Astrocyte (in vitro differentiated cells and primary cell): ENCODE data around the gene KCNH8. TPM values are rescaled to one million over a fixed set of nuclear protein-coding genes. Genes with fewer than 3 reads are reported as not detected.

ENCODE experiments used
- DNase-seq: peaks from one replicate; pipeline ENCODE4 v3.0.0-alpha.2; 2010; ENCODE audit warnings: low read depth
- FAIRE-seq: peaks from 2 replicates; lab custom pipeline; 2011; peaks lifted over from hg19 to GRCh38; lab: Jason Lieb, UNC
- H2AFZ ChIP-seq: 2 replicates; pipeline ENCODE4 v1.6.0; 2012; ENCODE audit warnings: low read depth, low read length, inconsistent platforms
- H3K27ac ChIP-seq: 2 replicates; pipeline ENCODE4 v1.5.1; 2011; ENCODE audit warnings: low read depth, low read length, inconsistent platforms
- H3K27me3 ChIP-seq: 2 replicates; pipeline ENCODE4 v1.6.0; 2011; ENCODE audit warnings: low read length, inconsistent platforms; ENCODE audit not compliant: insufficient read depth
- H3K36me3 ChIP-seq: 2 replicates; pipeline ENCODE4 v1.5.1; 2011; ENCODE audit warnings: low read length, inconsistent platforms; ENCODE audit not compliant: insufficient read depth
- H3K4me1 ChIP-seq: 2 replicates; pipeline ENCODE4 v1.5.1; 2011; ENCODE audit warnings: low read length, inconsistent platforms; ENCODE audit not compliant: insufficient read depth
- H3K4me2 ChIP-seq: 2 replicates; pipeline ENCODE4 v1.6.0; 2012; ENCODE audit warnings: low read length, inconsistent platforms
- H3K4me3 ChIP-seq: 2 replicates; pipeline ENCODE4 v1.5.1; 2011; ENCODE audit warnings: low read depth, mild to moderate bottlenecking, low read length, inconsistent platforms; ENCODE audit not compliant: insufficient read depth
- H3K79me2 ChIP-seq: 2 replicates; pipeline ENCODE4 v1.6.0; 2012; ENCODE audit warnings: mild to moderate bottlenecking, low read length, inconsistent platforms; ENCODE audit not compliant: insufficient read depth
- H3K9ac ChIP-seq: 2 replicates; pipeline ENCODE4 v1.6.0; 2012; ENCODE audit warnings: mild to moderate bottlenecking, low read length, inconsistent platforms
- H3K9me3 ChIP-seq: 2 replicates; pipeline ENCODE4 v1.5.1; 2012; ENCODE audit warnings: low read depth, mild to moderate bottlenecking, low read length, inconsistent platforms; ENCODE audit not compliant: insufficient read depth
- H4K20me1 ChIP-seq: 2 replicates; pipeline ENCODE4 v1.6.0; 2012; ENCODE audit warnings: low read length, inconsistent platforms; ENCODE audit not compliant: insufficient read depth
- H3K27ac Mint-ChIP-seq: one replicate; pipeline ENCODE4 v1.8.0; 2021; ENCODE audit warnings: mild to moderate bottlenecking, mixed read lengths; ENCODE audit not compliant: unreplicated experiment
- H3K27me3 Mint-ChIP-seq: one replicate; pipeline ENCODE4 v1.8.0; 2021; ENCODE audit warnings: low read depth, mixed read lengths; ENCODE audit not compliant: unreplicated experiment
- H3K36me3 Mint-ChIP-seq: one replicate; pipeline ENCODE4 v1.8.0; 2021; ENCODE audit warnings: low read depth, mixed read lengths; ENCODE audit not compliant: unreplicated experiment
- H3K4me1 Mint-ChIP-seq: one replicate; pipeline ENCODE4 v1.8.0; 2021; ENCODE audit warnings: low read depth, mixed read lengths; ENCODE audit not compliant: unreplicated experiment
- H3K4me3 Mint-ChIP-seq: one replicate; pipeline ENCODE4 v1.8.0; 2021; ENCODE audit warnings: mild to moderate bottlenecking, moderate library complexity, mixed read lengths; ENCODE audit not compliant: unreplicated experiment
- H3K9me3 Mint-ChIP-seq: one replicate; pipeline ENCODE4 v1.8.0; 2021; ENCODE audit warnings: mild to moderate bottlenecking, mixed read lengths; ENCODE audit not compliant: unreplicated experiment
- CTCF ChIP-seq: IDR thresholded peaks from 2 replicates; pipeline ENCODE4 v1.5.1; 2011; ENCODE audit warnings: low read depth, mild to moderate bottlenecking, inconsistent platforms, low read length, moderate library complexity; ENCODE audit not compliant: insufficient read depth
- EZH2 ChIP-seq: IDR thresholded peaks from 2 replicates; pipeline ENCODE4 v1.6.1; 2012; ENCODE audit warnings: mild to moderate bottlenecking, low read length, inconsistent platforms; ENCODE audit not compliant: insufficient read depth
- total RNA-seq: library from RNA; stranded (reverse); gene quantifications from 2 replicates; pipeline ENCODE4 v1.2.1, GENCODE V29; 2021

KCNH8 gene
- total RNA-seq, 1 donor from 2014 or later: 0.45 TPM

GRCh38 chr3:19264424-19264823 is 116.1 kb downstream of the KCNH8 start:
- DNase-seq: no peak
- Mint-ChIP-seq H3K36me3 (no peaks in the 10 kb centered on the region), H3K4me3 (no peak overlapping the region), H3K27me3 (no peaks in the 10 kb centered on the region), H3K9me3 (peaks cover 2% of the 10 kb centered on the region), H3K4me1 (no peaks in the 10 kb centered on the region), H3K27ac (no peak overlapping the region)
- Histone ChIP-seq H3K9ac (no peak overlapping the region), H3K27ac (no peak overlapping the region), H3K9me3 (no peaks in the 10 kb centered on the region), H3K4me1 (no peaks in the 10 kb centered on the region), H2AFZ (no peak overlapping the region), H3K27me3 (no peaks in the 10 kb centered on the region), H3K79me2 (no peaks in the 10 kb centered on the region), H3K36me3 (no peaks in the 10 kb centered on the region), H4K20me1 (no peaks in the 10 kb centered on the region), H3K4me2 (no peak overlapping the region), H3K4me3 (no peak overlapping the region)
- FAIRE-seq: no peak
- TF ChIP-seq CTCF (no peak), EZH2 (no peak)

DNA sequence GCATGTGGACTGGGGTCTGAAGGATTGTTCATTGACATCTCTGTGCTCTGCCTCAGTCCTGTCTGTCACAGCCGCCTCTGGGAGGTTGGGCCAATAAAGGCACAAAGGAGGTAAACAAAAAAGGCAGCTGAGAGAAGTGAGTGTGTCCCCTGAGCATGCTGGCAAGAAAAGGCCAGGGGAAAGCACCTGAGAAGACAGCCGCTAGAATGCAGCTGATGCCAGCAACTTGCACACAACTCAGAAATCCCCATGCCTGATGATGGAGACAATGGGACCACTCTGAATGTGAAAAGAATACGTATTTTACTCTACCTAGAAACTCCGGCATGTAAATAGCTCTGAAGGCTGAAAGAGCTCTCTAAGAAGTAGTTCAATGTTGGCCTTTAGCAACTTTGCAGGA is 118.7 kb downstream of the KCNH8 start:
- H3K27ac ChIP-seq: no peak overlapping the region
- Mint-ChIP-seq H3K4me3 (no peak overlapping the region), H3K27ac (no peak overlapping the region), H3K9me3 (peaks cover 2% of the 10 kb centered on the region), H3K4me1 (no peaks in the 10 kb centered on the region), H3K36me3 (no peaks in the 10 kb centered on the region), H3K27me3 (no peaks in the 10 kb centered on the region)
- no peak overlapping the region for H3K9ac ChIP-seq
- FAIRE-seq (no peak), DNase-seq (no peak)
- H3K4me1 ChIP-seq: no peaks in the 10 kb centered on the region
- H3K27me3 ChIP-seq: no peaks in the 10 kb centered on the region
- H3K4me3 ChIP-seq: no peak overlapping the region
- no peaks in the 10 kb centered on the region for H3K9me3 ChIP-seq
- H3K4me2 ChIP-seq: no peak overlapping the region
- no peaks in the 10 kb centered on the region for H3K79me2 ChIP-seq
- H2AFZ ChIP-seq: no peak overlapping the region
- no peaks in the 10 kb centered on the region for H4K20me1 ChIP-seq
- TF ChIP-seq EZH2 (no peak), CTCF (no peak)
- no peaks in the 10 kb centered on the region for H3K36me3 ChIP-seq

DNA sequence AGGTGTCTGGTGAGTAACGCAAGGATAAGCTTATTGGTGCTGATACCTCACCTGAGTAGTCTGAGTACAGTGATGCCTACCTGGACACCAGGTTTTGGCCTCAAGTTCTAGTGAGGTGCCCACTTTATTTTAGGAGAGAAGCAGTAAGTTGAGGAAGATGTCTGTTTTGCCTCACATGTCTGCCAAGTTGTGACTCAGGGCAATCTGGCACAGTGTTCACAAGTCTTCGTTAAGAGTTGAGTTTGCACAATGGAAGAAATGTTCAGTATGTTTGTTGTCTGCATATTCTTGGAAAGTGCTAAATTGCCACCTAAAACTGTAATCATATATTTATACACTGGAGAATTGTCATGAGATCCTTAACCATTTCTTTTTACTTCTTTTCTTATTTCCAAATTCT is 122.2 kb downstream of the KCNH8 start:
- H3K4me2 ChIP-seq: no peak overlapping the region
- Mint-ChIP-seq H3K27ac (no peak overlapping the region), H3K27me3 (no peaks in the 10 kb centered on the region), H3K4me1 (no peaks in the 10 kb centered on the region), H3K9me3 (peaks cover 2% of the 10 kb centered on the region), H3K36me3 (no peaks in the 10 kb centered on the region), H3K4me3 (no peak overlapping the region)
- DNase-seq (no peak), FAIRE-seq (no peak)
- no peak overlapping the region for H3K27ac ChIP-seq
- H3K36me3 ChIP-seq: no peaks in the 10 kb centered on the region
- no peaks in the 10 kb centered on the region for H3K4me1 ChIP-seq
- no peaks in the 10 kb centered on the region for H3K27me3 ChIP-seq
- H3K9me3 ChIP-seq: no peaks in the 10 kb centered on the region
- no peak overlapping the region for H3K4me3 ChIP-seq
- TF ChIP-seq EZH2 (no peak), CTCF (no peak)
- H2AFZ ChIP-seq: no peak overlapping the region
- no peaks in the 10 kb centered on the region for H4K20me1 ChIP-seq
- no peak overlapping the region for H3K9ac ChIP-seq
- H3K79me2 ChIP-seq: no peaks in the 10 kb centered on the region
